Activated naive CD4-positive, alpha-beta T cell treated with anti-CD3 and anti-CD28 coated beads, Interleukin-2, amount 50 U/mL, for 72 hours (primary cell): ENCODE results near the gene MESP2. TPM values are rescaled to one million over a fixed set of nuclear protein-coding genes. Genes with fewer than 3 reads are reported as not detected.

Experiments used
- ATAC-seq, 2 donors: fragments of 150-1000 bp; cut with Tn5 transposase; 2 replicates each; pipeline ENCODE4 v1.10.0; 2021; ENCODE audit warnings: mild to moderate bottlenecking in 2 of 2, moderate library complexity in 2 of 2
- DNase-seq, 2 donors: peaks; one replicate each; pipeline ENCODE4 v3.0.0; 2021 to 2022; ENCODE audit warnings: low spot score in 2 of 2
- H3K27ac Mint-ChIP-seq, 2 donors: one replicate each; pipeline ENCODE4 v1.8.0; 2022; ENCODE audit warnings: mild to moderate bottlenecking in 2 of 2, mixed read lengths in 2 of 2
- H3K36me3 Mint-ChIP-seq, 2 donors: one replicate each; pipeline ENCODE4 v1.8.0; 2022; ENCODE audit warnings: mixed read lengths in 2 of 2
- H3K9me3 Mint-ChIP-seq, 2 donors: one replicate each; pipeline ENCODE4 v1.8.0; 2022; ENCODE audit warnings: mixed read lengths in 2 of 2
- total RNA-seq, 2 donors: library from RNA; stranded (reverse); gene quantifications; one replicate each; pipeline ENCODE4 v1.2.3, GENCODE V29; 2022

The MESP2 gene
- total RNA-seq, 2 donors from 2014 or later: not detected

- no peak for DNase-seq
- ATAC-seq: no peak
- Mint-ChIP-seq H3K27ac (no peak overlapping the region), H3K36me3 (peaks cover 15 to 18% of the 10 kb centered on the region in 2 donors), H3K9me3 (peaks cover 0 to 6% of the 10 kb centered on the region in 2 donors)
Measured at GRCh38 chr15:89814112-89814742, 38.1 kb downstream of the MESP2 start.

- no peak for DNase-seq
- no peak overlapping the region for H3K27ac Mint-ChIP-seq
Measured at GRCh38 chr15:89815769-89816168, 39.6 kb downstream of the MESP2 start.

GRCh38 chr15:89817701-89818280, 41.7 kb downstream of the MESP2 start:
- ATAC-seq (no peak), DNase-seq (no peak)
- peaks cover 15 to 18% of the 10 kb centered on the region in 2 donors for H3K36me3 Mint-ChIP-seq
- peaks cover 0 to 6% of the 10 kb centered on the region in 2 donors for H3K9me3 Mint-ChIP-seq
- H3K27ac Mint-ChIP-seq: no peak overlapping the region

More at GRCh38 chr15:89815769-89816168, 39.6 kb downstream of the MESP2 start:
- no peak for ATAC-seq
- peaks cover 15 to 18% of the 10 kb centered on the region in 2 donors for H3K36me3 Mint-ChIP-seq
- H3K9me3 Mint-ChIP-seq: peaks cover 0 to 6% of the 10 kb centered on the region in 2 donors

GRCh38 chr15:89818287-89818686, 42.2 kb downstream of the MESP2 start:
- Mint-ChIP-seq H3K36me3 (peaks cover 15 to 18% of the 10 kb centered on the region in 2 donors), H3K27ac (no peak overlapping the region), H3K9me3 (peaks cover 0 to 6% of the 10 kb centered on the region in 2 donors)
- no peak for DNase-seq
- ATAC-seq: no peak

- DNase-seq (no peak), ATAC-seq (peak in 1 of 2 donors; percentile 80)
- H3K36me3 Mint-ChIP-seq: peaks cover 6 to 7% of the 10 kb centered on the region in 2 donors
- H3K9me3 Mint-ChIP-seq: peaks cover 0 to 5% of the 10 kb centered on the region in 2 donors
- H3K27ac Mint-ChIP-seq: no peak overlapping the region
Measured at GRCh38 chr15:89820666-89821611, 44.8 kb downstream of the MESP2 start.

GRCh38 chr15:89822026-89822425, 45.9 kb downstream of the MESP2 start:
- no peak for DNase-seq
- H3K9me3 Mint-ChIP-seq: no peaks in the 10 kb centered on the region
- no peaks in the 10 kb centered on the region for H3K36me3 Mint-ChIP-seq
- no peak for ATAC-seq
- H3K27ac Mint-ChIP-seq: no peak overlapping the region

- Mint-ChIP-seq H3K36me3 (no peaks in the 10 kb centered on the region), H3K9me3 (no peaks in the 10 kb centered on the region), H3K27ac (peak overlapping the region in 1 of 2 donors; percentile 39)
- ATAC-seq (no peak), DNase-seq (no peak)
Measured at GRCh38 chr15:89822611-89822950, 46.4 kb downstream of the MESP2 start.

GRCh38 chr15:89822951-89823711, 47.0 kb downstream of the MESP2 start:
- Mint-ChIP-seq H3K36me3 (no peaks in the 10 kb centered on the region), H3K9me3 (no peaks in the 10 kb centered on the region), H3K27ac (no peak overlapping the region)
- peak in 1 of 2 donors; percentile 52 for ATAC-seq
- DNase-seq: no peak

- ATAC-seq (no peak), DNase-seq (no peak)
- Mint-ChIP-seq H3K9me3 (no peaks in the 10 kb centered on the region), H3K36me3 (no peaks in the 10 kb centered on the region), H3K27ac (no peak overlapping the region)
Measured at GRCh38 chr15:89823836-89824606, 47.9 kb downstream of the MESP2 start.

GRCh38 chr15:89824607-89824867, 48.4 kb downstream of the MESP2 start:
- H3K36me3 Mint-ChIP-seq: no peaks in the 10 kb centered on the region
- no peak for ATAC-seq
- DNase-seq: no peak
- no peaks in the 10 kb centered on the region for H3K9me3 Mint-ChIP-seq
- H3K27ac Mint-ChIP-seq: no peak overlapping the region

- no peak overlapping the region for H3K27ac Mint-ChIP-seq
- ATAC-seq: no peak
- no peaks in the 10 kb centered on the region for H3K36me3 Mint-ChIP-seq
- no peaks in the 10 kb centered on the region for H3K9me3 Mint-ChIP-seq
- no peak for DNase-seq
Measured at GRCh38 chr15:89825271-89825940, 49.3 kb downstream of the MESP2 start.

- Mint-ChIP-seq H3K9me3 (no peaks in the 10 kb centered on the region), H3K27ac (no peak overlapping the region), H3K36me3 (no peaks in the 10 kb centered on the region)
- no peak for DNase-seq
- ATAC-seq: no peak
Measured at GRCh38 chr15:89826671-89827655, 50.8 kb downstream of the MESP2 start.

- Mint-ChIP-seq H3K36me3 (no peaks in the 10 kb centered on the region), H3K9me3 (no peaks in the 10 kb centered on the region), H3K27ac (no peak overlapping the region)
- ATAC-seq: no peak
- DNase-seq: no peak
Measured at GRCh38 chr15:89827829-89828228, 51.7 kb downstream of the MESP2 start.
